Kidney (tissue), 14 donors: ENCODE results near the gene MEI1. TPM values are rescaled to one million over a fixed set of nuclear protein-coding genes. Genes with fewer than 3 reads are reported as not detected.

Experiments used
- DNase-seq, 5 donors: peaks; one replicate each; pipeline ENCODE4 v3.0.0-alpha.2; 2013 to 2020
- FAIRE-seq: peaks from 2 replicates; lab custom pipeline; 2012; peaks lifted over from hg19 to GRCh38; lab: Jason Lieb, UNC
- H3K27ac ChIP-seq, 2 donors: one replicate each; pipeline ENCODE4 v1.7.0; 2013; ENCODE audit warnings: low read depth in 2 of 2, low read length in 2 of 2, inconsistent platforms in 1 of 2
- H3K27me3 ChIP-seq: one replicate; pipeline ENCODE4 v1.7.1; 2013; ENCODE audit warnings: low read length, inconsistent platforms; ENCODE audit not compliant: control insufficient read depth, insufficient read depth
- H3K36me3 ChIP-seq, 3 donors: one replicate each; pipeline versions ENCODE4 v1.7.0 to v1.7.1; 2013; ENCODE audit warnings: low read length in 3 of 3, control low read depth in 1 of 3, inconsistent platforms in 1 of 3; ENCODE audit not compliant: insufficient read depth in 3 of 3, control insufficient read depth in 2 of 3
- H3K4me1 ChIP-seq, 3 donors: one replicate each; pipeline versions ENCODE4 v1.7.0 to v1.7.1; 2013; ENCODE audit warnings: low read length in 3 of 3, inconsistent platforms in 1 of 3, low read depth in 1 of 3; ENCODE audit not compliant: control insufficient read depth in 2 of 3, insufficient read depth in 2 of 3
- H3K4me3 ChIP-seq, 3 donors: one replicate each; pipeline versions ENCODE4 v1.7.0 to v1.8.1; 2013; ENCODE audit warnings: low read length in 3 of 3, control low read depth in 1 of 3, inconsistent platforms in 1 of 3
- H3K9ac ChIP-seq, 3 donors: one replicate each; pipeline versions ENCODE4 v1.7.0 to v1.7.1; 2013; ENCODE audit warnings: low read length in 3 of 3, control low read depth in 1 of 3, inconsistent platforms in 1 of 3
- H3K9me3 ChIP-seq, 3 donors: one replicate each; pipeline versions ENCODE4 v1.7.0 to v1.7.1; 2013; ENCODE audit warnings: low read length in 3 of 3, control low read depth in 1 of 3, inconsistent platforms in 1 of 3; ENCODE audit not compliant: control insufficient read depth in 2 of 3, insufficient read depth in 1 of 3
- intact Hi-C: fragments of 100-400 bp; cut with DNase I; formaldehyde crosslinking; loops from one replicate; pipeline ENCODE4 v1.11.1; 2022
- polyA plus RNA-seq: library from polyadenylated mRNA; stranded (reverse); fragments of 350-450 nt; fragmentation: Illumina TruSeq; extraction: RNeasy Lipid Tissue Mini Kit (QIAGEN cat#74804); gene quantifications from one replicate; pipeline ENCODE4 v1.2.3, GENCODE V29; 2014; ENCODE audit warnings: low read depth, low replicate concordance; ENCODE audit not compliant: insufficient read depth
- total RNA-seq: library from RNA; stranded (reverse); fragmentation: NEBNext Ultra II Directional; extraction: Animal tissue kit (Norgen Biotek cat#: 25700); gene quantifications from one replicate; pipeline ENCODE4 v1.2.1, GENCODE V29; 2021
- TF ChIP-seq, protein P1 (sequence below): IDR thresholded peaks from 3 replicates; pipeline ENCODE4 v1.5.1; 2012; ENCODE audit warnings: mild to moderate bottlenecking, moderate library complexity, borderline replicate concordance; ENCODE audit not compliant: insufficient read depth; ENCODE audit errors: extremely low read depth
- donor health status: control.
- donor health status: control.
- donor health status: control.
- donor health status: control.
- donor health status: control.
- donor health status: DM: yes; HTN: yes; CAD: no.
- donor health status: Normal renal cell carcinoma (clear cell type).

Gene MEI1
- total and polyA plus RNA-seq, 2 donors from 2014 or later = 2.4 to 14.6 TPM

DNA sequence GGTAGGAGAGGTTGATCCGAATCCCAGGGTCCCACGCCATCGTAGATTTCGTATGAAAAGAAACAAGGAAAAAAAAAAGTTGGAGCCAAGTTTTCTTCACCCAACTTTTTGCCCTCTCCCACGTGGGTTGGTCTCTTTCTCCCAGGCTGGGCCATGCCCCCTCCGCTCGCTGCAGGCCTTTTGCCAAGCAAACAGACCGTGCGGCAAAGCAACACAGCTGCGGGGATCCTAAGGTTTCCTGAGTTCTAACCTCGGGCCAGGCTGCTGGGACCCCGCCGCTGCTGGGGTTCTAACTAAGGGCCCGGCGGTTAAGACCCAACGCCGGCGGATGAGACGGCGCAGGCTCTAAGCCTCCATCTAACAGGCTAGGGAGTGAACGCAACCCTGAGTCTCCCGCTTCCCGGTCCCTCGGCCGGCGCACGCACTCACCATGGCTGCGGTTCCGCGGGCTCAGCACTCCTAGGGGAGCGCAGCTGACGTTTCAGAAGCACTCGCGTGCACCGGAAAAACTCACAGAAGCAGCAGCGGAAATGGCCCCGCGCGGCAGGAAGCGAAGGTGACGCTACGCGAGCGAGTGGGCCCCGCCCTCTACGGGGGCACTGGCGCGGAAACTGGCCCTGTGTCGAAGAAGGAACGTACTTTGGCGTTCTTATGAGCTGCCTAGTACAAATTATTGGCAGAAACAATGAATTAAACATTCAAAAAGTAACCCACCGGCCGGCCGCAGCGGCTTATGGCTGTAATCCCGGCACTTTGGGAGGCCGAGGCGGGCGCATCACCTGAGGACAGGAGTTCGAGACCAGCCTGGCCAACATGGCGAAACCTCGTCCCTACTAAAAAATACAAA, 10.7 kb upstream of the MEI1 start, which contains the start of gene SNU13:
TSS of gene SNU13 (minus strand) at position 503 of the 847 bp plus-strand sequence. CDS start at position 432, 71 bp downstream.
- TF ChIP-seq, protein P1, sequence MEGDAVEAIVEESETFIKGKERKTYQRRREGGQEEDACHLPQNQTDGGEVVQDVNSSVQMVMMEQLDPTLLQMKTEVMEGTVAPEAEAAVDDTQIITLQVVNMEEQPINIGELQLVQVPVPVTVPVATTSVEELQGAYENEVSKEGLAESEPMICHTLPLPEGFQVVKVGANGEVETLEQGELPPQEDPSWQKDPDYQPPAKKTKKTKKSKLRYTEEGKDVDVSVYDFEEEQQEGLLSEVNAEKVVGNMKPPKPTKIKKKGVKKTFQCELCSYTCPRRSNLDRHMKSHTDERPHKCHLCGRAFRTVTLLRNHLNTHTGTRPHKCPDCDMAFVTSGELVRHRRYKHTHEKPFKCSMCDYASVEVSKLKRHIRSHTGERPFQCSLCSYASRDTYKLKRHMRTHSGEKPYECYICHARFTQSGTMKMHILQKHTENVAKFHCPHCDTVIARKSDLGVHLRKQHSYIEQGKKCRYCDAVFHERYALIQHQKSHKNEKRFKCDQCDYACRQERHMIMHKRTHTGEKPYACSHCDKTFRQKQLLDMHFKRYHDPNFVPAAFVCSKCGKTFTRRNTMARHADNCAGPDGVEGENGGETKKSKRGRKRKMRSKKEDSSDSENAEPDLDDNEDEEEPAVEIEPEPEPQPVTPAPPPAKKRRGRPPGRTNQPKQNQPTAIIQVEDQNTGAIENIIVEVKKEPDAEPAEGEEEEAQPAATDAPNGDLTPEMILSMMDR = no peak
- H3K27me3 ChIP-seq = no peaks in the 10 kb centered on the region
- peak within 1 kb of the TSS; percentile 44 to 85 (median 76) for H3K9ac ChIP-seq
- FAIRE-seq (peak; percentile 76), DNase-seq (peak; percentile 92 to 97 (median 96))
- peak within 1 kb of the TSS; percentile 90 to 94 for H3K27ac ChIP-seq
- H3K4me3 ChIP-seq = peak within 1 kb of the TSS; percentile 75 to 95 (median 82)
- H3K36me3 ChIP-seq = no peaks in the 10 kb centered on the region
- H3K9me3 ChIP-seq = no peaks in the 10 kb centered on the region
- H3K4me1 ChIP-seq = peaks cover 0 to 6% (median 5%) of the 10 kb centered on the region in 3 donors
- intact Hi-C loops = no loop called here

DNA sequence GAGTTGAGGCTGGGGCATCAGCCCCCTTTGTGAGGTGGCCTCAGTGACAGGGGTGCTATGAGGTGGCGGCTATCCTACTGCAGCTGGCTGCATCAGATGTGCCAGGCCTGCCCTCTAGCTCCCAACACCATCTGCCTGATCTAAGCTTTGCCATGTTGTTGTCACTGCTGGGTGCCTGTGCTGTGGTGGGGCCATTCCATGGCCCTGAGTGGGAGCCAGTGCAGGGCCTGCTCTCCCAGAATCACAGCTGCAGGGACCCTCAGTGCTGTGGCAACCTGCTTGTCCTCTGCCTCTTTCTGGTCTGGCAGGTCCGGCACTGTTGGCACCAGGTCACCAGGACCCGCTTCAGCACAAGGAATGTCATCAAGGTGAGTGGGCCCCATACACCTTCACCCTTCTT, 8.8 kb upstream of the MEI1 start:
- no peak for FAIRE-seq
- no peak overlapping the region for H3K9ac ChIP-seq
- H3K27ac ChIP-seq = no peak overlapping the region

DNA sequence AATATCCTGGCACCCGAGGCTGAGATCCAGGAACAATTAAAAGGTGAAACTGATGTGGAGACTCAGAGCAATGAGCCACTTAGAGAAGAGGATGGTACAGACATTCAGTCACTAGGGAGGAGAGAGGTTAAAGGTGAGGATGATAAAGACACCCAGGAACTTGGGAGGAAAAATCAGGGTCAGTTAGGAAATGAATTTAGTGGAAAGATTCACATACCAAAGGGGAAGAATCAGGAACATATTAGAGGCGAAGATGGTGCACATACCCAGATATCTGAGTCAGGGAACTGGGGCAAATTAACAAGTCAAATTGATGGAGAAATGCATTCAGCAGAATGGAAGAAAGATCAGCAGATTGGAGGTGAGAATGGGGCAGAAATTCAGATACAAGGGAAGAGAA, 4.1 kb upstream of the MEI1 start:
- TF ChIP-seq, protein P1 = no peak
- H3K9ac ChIP-seq = no peak overlapping the region
- no peak for FAIRE-seq

More for the DNA sequence above, 8.8 kb upstream of the MEI1 start:
- H3K9me3 ChIP-seq = no peaks in the 10 kb centered on the region
- TF ChIP-seq, protein P1 = no peak
- no peaks in the 10 kb centered on the region for H3K27me3 ChIP-seq
- H3K4me1 ChIP-seq = peaks cover 0 to 6% (median 5%) of the 10 kb centered on the region in 3 donors
- intact Hi-C loops = no loop called here
- peaks cover 0 to 4% (median 0%) of the 10 kb centered on the region in 3 donors for H3K36me3 ChIP-seq
- H3K4me3 ChIP-seq = no peak overlapping the region
- DNase-seq = no peak

More for the DNA sequence above, 4.1 kb upstream of the MEI1 start:
- Histone ChIP-seq H3K27me3 (no peaks in the 10 kb centered on the region), H3K4me1 (peaks cover 0 to 13% (median 2%) of the 10 kb centered on the region in 3 donors), H3K36me3 (peaks cover 0 to 4% (median 0%) of the 10 kb centered on the region in 3 donors), H3K4me3 (no peak overlapping the region), H3K9me3 (no peaks in the 10 kb centered on the region), H3K27ac (no peak overlapping the region)
- intact Hi-C loops = no loop called here
- no peak for DNase-seq
